Endothelial cell of umbilical vein (primary cell): ENCODE data around the gene CNOT6. TPM values are rescaled to one million over a fixed set of nuclear protein-coding genes. Genes with fewer than 3 reads are reported as not detected.

Experiments
- BruUV-seq: library from RNA; stranded (reverse); fragments of 400-500 nt; replicated peaks from 2 replicates; lab custom pipeline; 2021; lab: Mats Ljungman, UMichigan
- CTCF ChIA-PET: fragments of 300-600, 350-600 bp; sonication (Branson Sonifier 250); formaldehyde crosslinking; loops from one replicate; lab custom pipeline; 2021; ENCODE audit warnings: antibody characterized with exemption, inconsistent platforms; lab: Charles Lee
- POLR2A ChIA-PET: fragments of 300-600, 350-600 bp; sonication (Branson Sonifier 250); formaldehyde crosslinking; loops from one replicate; lab custom pipeline; 2021; ENCODE audit warnings: antibody characterized with exemption, inconsistent platforms; lab: Charles Lee
- DNase-seq: peaks from one replicate; pipeline ENCODE4 v3.0.0-alpha.2; 2011; ENCODE audit warnings: low read depth, low spot score
- FAIRE-seq: peaks from 2 replicates; lab custom pipeline; 2011; peaks lifted over from hg19 to GRCh38; lab: Jason Lieb, UNC
- H2AFZ ChIP-seq: 2 replicates; pipeline ENCODE4 v1.6.0; 2012; ENCODE audit warnings: low read depth, low read length, control low read depth, inconsistent platforms
- H3K27ac ChIP-seq: 2 replicates; pipeline ENCODE4 v1.5.1; 2011; ENCODE audit warnings: low read depth, mild to moderate bottlenecking, control low read depth, low read length, moderate library complexity; ENCODE audit not compliant: insufficient read depth
- H3K27me3 ChIP-seq, 2 experiments: 2 replicates each; pipeline versions ENCODE4 v1.6.0 to v1.6.1; 2011; ENCODE audit warnings: low read length in 2 of 2, mixed read lengths in 1 of 2; ENCODE audit not compliant: control insufficient read depth in 2 of 2, insufficient read depth in 2 of 2
- H3K36me3 ChIP-seq, 2 experiments: 2 replicates in 1 of 2; 3 replicates in 1 of 2; pipeline ENCODE4 v1.5.1; 2011; ENCODE audit warnings: low read length in 2 of 2, mild to moderate bottlenecking in 1 of 2, moderate library complexity in 1 of 2; ENCODE audit not compliant: control insufficient read depth in 2 of 2, insufficient read depth in 2 of 2; ENCODE audit errors: extremely low read depth in 1 of 2
- H3K4me1 ChIP-seq: 3 replicates; pipeline ENCODE4 v1.5.1; 2011; ENCODE audit warnings: mild to moderate bottlenecking, low read length; ENCODE audit not compliant: control insufficient read depth, insufficient read depth; ENCODE audit errors: extremely low read depth
- H3K4me2 ChIP-seq: 2 replicates; pipeline ENCODE4 v1.6.1; 2011; ENCODE audit warnings: low read length, control low read depth, mixed read lengths; ENCODE audit not compliant: insufficient read depth
- H3K4me3 ChIP-seq, 3 experiments: fragments of 200-600 bp in 1 of 3; sonication (generic), shearing (Covaris generic) in 1 of 3; replicated peaks in 1 of 3; 2 replicates each; pipeline ENCODE4 v1.5.1; 2011 to 2016; ENCODE audit warnings: control low read depth in 3 of 3, low read length in 3 of 3, mild to moderate bottlenecking in 2 of 3, inconsistent platforms in 1 of 3, low read depth in 1 of 3, moderate library complexity in 1 of 3; ENCODE audit not compliant: insufficient read depth in 1 of 3
- H3K79me2 ChIP-seq: 2 replicates; pipeline ENCODE4 v1.6.0; 2012; ENCODE audit warnings: low read length, inconsistent platforms; ENCODE audit not compliant: control insufficient read depth, insufficient read depth
- H3K9ac ChIP-seq: replicated peaks from 2 replicates; pipeline ENCODE3; 2011; ENCODE audit warnings: low read length, control low read depth; ENCODE audit not compliant: insufficient read depth; ENCODE audit errors: extremely low read depth
- H3K9me1 ChIP-seq: replicated peaks from 3 replicates; pipeline ENCODE4 v1.6.0; 2011; ENCODE audit warnings: mild to moderate bottlenecking, low read length; ENCODE audit not compliant: control insufficient read depth, insufficient read depth; ENCODE audit errors: extremely low read depth
- H3K9me3 ChIP-seq: replicated peaks from 2 replicates; pipeline ENCODE4 v1.5.1; 2012; ENCODE audit warnings: low read length, inconsistent platforms; ENCODE audit not compliant: control insufficient read depth, insufficient read depth
- H4K20me1 ChIP-seq: replicated peaks from 2 replicates; pipeline ENCODE3; 2011; ENCODE audit warnings: mild to moderate bottlenecking, low read length; ENCODE audit not compliant: control insufficient read depth, insufficient read depth; ENCODE audit errors: extremely low read depth
- CTCF ChIP-seq, 2 donors: IDR thresholded peaks; 1 replicate in 1 of 2; 2 replicates in 1 of 2; pipeline ENCODE4 v1.5.1; 2011; ENCODE audit warnings: low read length in 2 of 2, mild to moderate bottlenecking in 2 of 2, moderate library complexity in 2 of 2, control low read depth in 1 of 2, inconsistent platforms in 1 of 2, low read depth in 1 of 2; ENCODE audit not compliant: insufficient read depth in 1 of 2; ENCODE audit errors: extremely low read depth in 1 of 2
- EZH2 ChIP-seq: IDR thresholded peaks from 2 replicates; pipeline ENCODE4 v1.6.1; 2012; ENCODE audit warnings: borderline replicate concordance, low read depth, mild to moderate bottlenecking, moderate library complexity, low read length, inconsistent platforms; ENCODE audit not compliant: severe bottlenecking
- FOS ChIP-seq: IDR thresholded peaks from 2 replicates; pipeline ENCODE4 v1.6.1; 2011; ENCODE audit warnings: mild to moderate bottlenecking, low read length, moderate library complexity, borderline replicate concordance; ENCODE audit not compliant: insufficient read depth
- GATA2 ChIP-seq: IDR thresholded peaks from 2 replicates; pipeline ENCODE4 v1.7.0; 2011; ENCODE audit warnings: low read depth, mild to moderate bottlenecking, moderate library complexity, mixed read lengths, low read length; ENCODE audit not compliant: insufficient read length, insufficient read depth
- JUN ChIP-seq: IDR thresholded peaks from 2 replicates; pipeline ENCODE4 v1.6.1; 2011; ENCODE audit warnings: borderline replicate concordance, low read depth; ENCODE audit not compliant: insufficient read length, insufficient read depth
- MAX ChIP-seq: IDR thresholded peaks from 2 replicates; pipeline ENCODE4 v1.6.1; 2011; ENCODE audit not compliant: insufficient read depth, insufficient read length
- MYC ChIP-seq: IDR thresholded peaks from one replicate; pipeline ENCODE4 v1.6.1; 2011; ENCODE audit warnings: mild to moderate bottlenecking, low read depth, low read length
- POLR2A ChIP-seq: IDR thresholded peaks from 2 replicates; pipeline ENCODE4 v1.6.1; 2012; ENCODE audit warnings: low read depth, mild to moderate bottlenecking, control low read depth, low read length
- POLR2AphosphoS5 ChIP-seq: IDR thresholded peaks from 2 replicates; pipeline ENCODE4 v1.6.1; 2012; ENCODE audit warnings: low read depth, mild to moderate bottlenecking, control low read depth, low read length, moderate library complexity; ENCODE audit not compliant: insufficient read depth
- dilution Hi-C: fragments of 300-500 bp; cut with MboI; formaldehyde crosslinking; loops from one replicate; pipeline ENCODE4 v1.15.0; 2019; ENCODE audit warnings: low sequenced_read_pairs; ENCODE audit not compliant: extremely low pct_ligation_motif_present
- intact Hi-C: fragments of 100-400 bp; cut with micrococcal nuclease; formaldehyde crosslinking; loops from one replicate; pipeline ENCODE4 v1.10.0; 2022
- polyA plus RNA-seq, 4 experiments: library from polyadenylated mRNA; depleted of rRNA in 3 of 4; stranded (reverse) in 3 of 4; unstranded in 1 of 4; fragments of >200 nt; gene quantifications; 2 replicates each; pipeline versions ENCODE4 v1.2.1 to v1.2.3, GENCODE V29; 2011 to 2012; ENCODE audit warnings: missing spikeins in 1 of 4
- total RNA-seq: library from RNA; stranded (reverse); gene quantifications from 2 replicates; pipeline ENCODE4 v1.2.3, GENCODE V29; 2021

Gene CNOT6
- total and polyA plus RNA-seq, 2 donors (not counting 3 experiments of a cell fraction or from before 2014, with no cell fraction given), result 9.2 to 33.8 TPM

- peaks cover 15 to 28% of the 10 kb centered on the region in 2 experiments for H3K27me3 ChIP-seq
- no peak overlapping the region for H3K4me3 ChIP-seq
- H2AFZ ChIP-seq, result no peak overlapping the region
- H3K36me3 ChIP-seq, result no peaks in the 10 kb centered on the region
- no peak for TF ChIP-seq FOS
- TF ChIP-seq JUN, result no peak
- TF ChIP-seq POLR2A, result no peak
- TF ChIP-seq POLR2AphosphoS5, result no peak
- TF ChIP-seq GATA2, result no peak
- no peak for TF ChIP-seq MAX
- no peak for TF ChIP-seq EZH2
- no peak for TF ChIP-seq MYC
- no peak for TF ChIP-seq CTCF (IDR thresholded peaks at IDR 0.05; ENCODE audit: extremely low read depth in 1 of 2, insufficient read depth in 1 of 2, low read depth in 1 of 2, low read length in 2 of 2)
- no TSS peak for BruUV-seq
- no peaks in the 10 kb centered on the region for H3K9me3 ChIP-seq
- no peaks in the 10 kb centered on the region for H3K4me1 ChIP-seq
- H4K20me1 ChIP-seq, result no peaks in the 10 kb centered on the region
- DNase-seq (no peak), FAIRE-seq (no peak)
- H3K9me1 ChIP-seq, result no peaks in the 10 kb centered on the region
- H3K9ac ChIP-seq, result no peak overlapping the region
- no peaks in the 10 kb centered on the region for H3K79me2 ChIP-seq
- dilution Hi-C loops (no loop called here), intact Hi-C loops (no loop called here)
- H3K4me2 ChIP-seq, result no peak overlapping the region
- CTCF ChIA-PET, result interaction anchor here (1.7 kb wide), 1 partner anchor 19 kb away, joined by 5 read pairs; no protein-coding TSS in a partner anchor
- POLR2A ChIA-PET, result interaction anchor here (0.6 kb wide), 1 partner anchor 89 kb away, joined by 3 read pairs; no protein-coding TSS in a partner anchor
- H3K27ac ChIP-seq, result no peak overlapping the region
Observed at GRCh38 chr5:180586870-180587269, 92.7 kb downstream of the CNOT6 start.
